Amniotic stem cell (primary cell): ENCODE results near the gene ACTR2.
"Not testable (repeated sequence)": the region's sequence is repeated elsewhere in the genome, so short reads cannot be mapped to it uniquely, and the experiment has no call there.

Experiments used
- DNase-seq: peaks from one replicate; lab custom pipeline; 2025; lab: John Stamatoyannopoulos, UW

ACTR2 gene

GRCh38 chr2:65313954-65314256 is 86.3 kb downstream of the ACTR2 start:
- DNase-seq: no peak

GRCh38 chr2:65314801-65315441 is 87.3 kb downstream of the ACTR2 start:
- no peak for DNase-seq

- DNase-seq: no peak
Observed at GRCh38 chr2:65316072-65316471, 88.4 kb downstream of the ACTR2 start.

GRCh38 chr2:65317351-65317750 is 89.7 kb downstream of the ACTR2 start:
- DNase-seq: not testable (repeated sequence)

GRCh38 chr2:65317841-65318240 is 90.2 kb downstream of the ACTR2 start:
- no peak for DNase-seq

GRCh38 chr2:65319072-65319673 is 91.5 kb downstream of the ACTR2 start:
- no peak for DNase-seq

GRCh38 chr2:65319674-65320041 is 92.0 kb downstream of the ACTR2 start:
- DNase-seq: no peak

GRCh38 chr2:65320042-65320725 is 92.6 kb downstream of the ACTR2 start:
- peak; percentile 60 for DNase-seq
